Peyer's patch (tissue), 4 donors: ENCODE data around the gene OR10J5.

ENCODE experiments used
- CTCF ChIP-seq, 6 experiments: fragments of 450-650 bp in 4 of 6; fragments of 200-600 bp in 2 of 6; sonication (generic) in 1 of 6; IDR thresholded peaks; one replicate each; pipeline ENCODE4 v1.5.1; 2017 to 2019; ENCODE audit warnings: antibody characterized with exemption in 6 of 6, mild to moderate bottlenecking in 3 of 6, moderate library complexity in 1 of 6
- POLR2A ChIP-seq, 2 donors: fragments of 450-650 bp; IDR thresholded peaks; one replicate each; pipeline ENCODE4 v1.5.1; 2017; ENCODE audit warnings: antibody characterized with exemption in 2 of 2, mild to moderate bottlenecking in 2 of 2, moderate library complexity in 2 of 2

DNA sequence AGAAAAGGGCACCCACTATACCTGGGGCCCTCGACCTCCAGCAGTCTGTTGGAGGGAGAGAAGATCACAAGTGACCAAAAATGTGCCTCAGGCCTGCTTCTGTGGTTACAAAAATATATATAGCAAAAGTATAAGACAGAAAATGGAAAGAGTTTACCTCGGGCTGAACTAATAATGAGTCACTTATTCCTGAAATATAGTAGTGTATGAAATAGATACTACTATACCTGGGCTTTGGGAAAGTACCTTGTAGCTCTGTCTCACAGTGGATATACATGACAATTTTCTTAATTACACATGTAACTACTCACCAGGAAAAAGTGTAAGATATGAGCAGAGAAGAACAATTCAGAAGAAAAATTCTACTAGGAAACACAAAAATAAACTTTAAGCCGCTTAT lies 44.5 kb upstream of the OR10J5 start:
- TF ChIP-seq CTCF (IDR thresholded peaks at IDR 0.05) (no peak), POLR2A (IDR thresholded peaks at IDR 0.05) (no peak)
